ENCODE measurements around the gene ATG9A.
A peak's percentile ranks its signal among the peaks of the same experiment; 100 is the strongest.

Gene ATG9A

DNA sequence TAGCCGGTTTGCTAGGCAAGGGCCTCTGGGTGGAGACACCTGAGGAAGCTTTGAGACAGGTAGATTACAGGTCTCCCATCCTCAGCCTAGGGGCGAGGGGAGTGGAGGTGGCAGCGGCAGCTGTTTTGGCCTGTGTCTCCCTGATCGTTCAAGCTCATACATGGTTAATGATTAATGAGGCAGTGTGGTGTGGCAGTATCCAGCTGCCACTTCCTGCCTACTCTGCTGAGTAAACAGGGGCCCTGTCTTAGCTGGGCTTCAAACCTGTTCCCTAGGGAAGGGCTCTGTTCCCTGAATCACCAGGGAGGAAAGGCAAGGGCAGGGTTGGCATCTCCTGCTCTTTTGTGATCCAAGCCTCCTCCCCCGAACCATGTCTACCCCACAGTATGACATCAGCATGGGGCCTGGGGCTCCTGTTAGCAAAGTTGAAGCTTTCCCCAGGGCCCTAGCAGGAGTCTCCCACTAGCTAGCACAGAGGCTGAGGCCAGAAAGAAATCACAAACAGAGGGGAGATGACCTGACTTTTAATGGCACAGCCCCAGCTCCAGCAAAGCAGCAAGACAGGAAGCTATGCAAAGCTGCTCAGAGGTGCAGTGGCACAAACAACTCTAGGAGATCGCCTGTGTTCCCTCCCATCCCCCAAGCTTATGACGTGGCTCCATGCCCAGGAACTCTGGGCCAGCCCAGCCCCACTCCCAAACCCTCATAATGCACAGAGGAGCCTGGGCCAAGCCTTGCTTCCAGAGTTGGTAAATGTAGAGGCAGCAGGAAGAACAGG is 20.0 kb upstream of the ATG9A start:
- H3K27me3 ChIP-seq = peaks cover 0 to 20% (median 14%) of the 10 kb centered on the region in 11 experiments; a peak in 10 of 22 replicates
- H4K20me1 ChIP-seq = peaks cover 0 to 33% (median 0%) of the 10 kb centered on the region in 11 experiments; a peak in 3 of 22 replicates
- H3K4me3 ChIP-seq = peak overlapping the region; percentile 7 to 59 (median 34); a peak in 16 of 20 replicates
- peak overlapping the region; percentile 91 to 100 (median 99) for H3K4me2 ChIP-seq
- peaks cover 82 to 97% (median 96%) of the 10 kb centered on the region in 10 experiments for H3K4me1 ChIP-seq
- no peak for TF ChIP-seq Cebpa-rat (IDR thresholded peaks at IDR 0.05)
- H3K9ac ChIP-seq = peak overlapping the region; percentile 52 to 76 (median 70)
- H3K36me3 ChIP-seq = peaks cover 0 to 36% (median 14%) of the 10 kb centered on the region in 11 experiments; a peak in 9 of 22 replicates
- peak overlapping the region; percentile 60 to 95 (median 85) for H3K27ac ChIP-seq
- H3K9me3 ChIP-seq (replicated peaks in 1 of 11) = no peaks in the 10 kb centered on the region

DNA sequence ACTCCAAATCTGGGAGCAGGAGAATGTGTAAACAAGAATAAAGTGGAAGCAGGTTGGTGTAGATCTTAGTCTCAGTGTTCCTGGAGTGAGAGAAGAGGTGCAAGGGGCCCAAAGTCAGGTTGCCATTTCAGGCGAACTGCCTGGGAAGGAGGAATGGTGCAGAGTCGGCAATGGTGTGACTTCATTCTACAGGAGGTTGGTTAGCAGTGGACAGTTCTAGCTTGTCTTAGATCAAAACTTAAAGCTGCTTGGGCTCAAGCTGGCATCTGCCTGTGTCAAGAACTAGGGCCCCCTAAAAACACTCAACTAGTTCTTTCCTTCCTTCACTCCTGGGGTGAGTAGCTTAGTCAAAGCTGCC is 19.4 kb upstream of the ATG9A start:
- Histone ChIP-seq H3K4me3 (peak overlapping the region in 9 of 10 experiments; percentile 0 to 59 (median 38); a peak in 13 of 20 replicates), H3K27ac (peak overlapping the region; percentile 60 to 95 (median 85)), H3K9ac (peak overlapping the region; percentile 52 to 76 (median 70)), H3K27me3 (peaks cover 0 to 20% (median 14%) of the 10 kb centered on the region in 11 experiments; a peak in 10 of 22 replicates), H3K4me1 (peaks cover 85 to 94% (median 93%) of the 10 kb centered on the region in 10 experiments), H4K20me1 (peaks cover 0 to 27% (median 0%) of the 10 kb centered on the region in 11 experiments; a peak in 2 of 22 replicates), H3K4me2 (peak overlapping the region; percentile 91 to 100 (median 99)), H3K9me3 (replicated peaks in 1 of 11) (no peaks in the 10 kb centered on the region), H3K36me3 (peaks cover 0 to 36% (median 14%) of the 10 kb centered on the region in 11 experiments; a peak in 9 of 22 replicates)
- TF ChIP-seq Cebpa-rat (IDR thresholded peaks at IDR 0.05) = no peak

DNA sequence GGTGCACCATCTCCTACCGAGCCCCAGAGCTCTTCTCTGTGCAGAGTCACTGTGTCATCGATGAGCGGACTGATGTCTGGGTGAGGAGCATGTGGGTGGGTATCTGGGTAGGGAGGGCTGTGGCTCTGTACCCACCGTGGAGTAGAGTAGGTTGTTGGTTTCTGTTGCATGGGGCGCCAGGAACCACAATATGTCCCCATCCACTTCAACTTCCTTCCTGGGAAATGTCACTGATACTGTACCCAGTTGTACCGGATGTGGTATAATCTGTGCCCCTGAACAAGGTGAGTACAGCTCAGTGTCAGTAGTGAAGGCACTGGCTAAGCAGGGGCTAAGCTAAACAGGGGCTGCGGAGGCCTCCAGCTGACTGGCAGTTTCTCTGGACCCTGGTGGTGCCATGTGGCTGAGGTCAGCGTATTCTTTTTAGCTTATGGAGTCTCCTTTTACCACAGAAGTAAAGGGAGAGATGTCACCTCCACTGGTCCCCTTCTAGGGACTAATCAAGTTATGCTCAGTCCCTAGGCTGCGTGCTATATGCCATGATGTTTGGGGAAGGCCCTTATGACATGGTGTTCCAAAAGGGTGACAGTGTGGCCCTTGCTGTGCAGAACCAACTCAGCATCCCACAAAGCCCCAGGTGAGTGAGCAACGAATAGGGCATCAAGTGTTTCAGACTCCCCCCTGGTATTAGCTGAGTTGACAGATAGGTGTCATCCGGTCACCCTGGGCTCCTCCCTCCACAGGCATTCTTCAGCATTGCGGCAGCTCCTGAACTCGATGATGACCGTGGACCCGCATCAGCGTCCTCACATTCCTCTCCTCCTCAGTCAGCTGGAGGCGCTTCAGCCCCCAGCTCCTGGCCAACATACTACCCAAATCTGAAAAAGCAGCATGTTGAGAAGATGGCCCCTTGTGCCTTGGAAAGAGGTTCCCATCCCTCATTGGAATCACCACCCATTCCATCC is 18.5 kb upstream of the ATG9A start:
- Histone ChIP-seq H3K4me3 (peak overlapping the region in 4 of 10 experiments; percentile 6 to 93 (median 36); a peak in 5 of 20 replicates), H3K4me1 (peaks cover 82 to 85% (median 84%) of the 10 kb centered on the region in 10 experiments), H3K4me2 (peak overlapping the region; percentile 91 to 100 (median 99)), H4K20me1 (peaks cover 0 to 23% (median 0%) of the 10 kb centered on the region in 11 experiments; a peak in 2 of 22 replicates), H3K9me3 (replicated peaks in 1 of 11) (no peaks in the 10 kb centered on the region), H3K36me3 (peaks cover 0 to 36% (median 14%) of the 10 kb centered on the region in 11 experiments; a peak in 9 of 22 replicates), H3K9ac (peak overlapping the region in 4 of 11 experiments; percentile 10 to 70 (median 33); a peak in 4 of 22 replicates), H3K27ac (peak overlapping the region in 9 of 11 experiments; percentile 17 to 95 (median 67); a peak in 14 of 22 replicates), H3K27me3 (peaks cover 0 to 13% (median 9%) of the 10 kb centered on the region in 11 experiments; a peak in 10 of 22 replicates)
- no peak for TF ChIP-seq Cebpa-rat (IDR thresholded peaks at IDR 0.05)

DNA sequence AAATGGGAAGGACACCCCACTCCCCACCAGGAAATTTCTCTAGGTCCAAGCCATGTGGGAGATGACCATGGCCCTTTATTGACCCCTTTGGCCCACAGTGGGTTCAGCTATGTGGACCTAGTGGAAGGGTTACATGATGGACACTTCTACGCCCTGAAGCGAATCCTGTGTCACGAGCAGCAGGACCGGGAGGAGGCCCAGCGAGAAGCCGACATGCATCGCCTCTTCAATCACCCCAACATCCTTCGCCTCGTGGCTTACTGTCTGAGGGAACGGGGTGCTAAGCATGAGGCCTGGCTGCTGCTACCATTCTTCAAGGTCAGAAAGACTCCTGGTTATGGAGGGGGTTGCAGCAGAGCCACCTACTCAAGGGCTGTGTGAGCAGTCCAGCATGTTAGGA is 17.1 kb upstream of the ATG9A start:
- Histone ChIP-seq H3K36me3 (peaks cover 0 to 36% (median 14%) of the 10 kb centered on the region in 11 experiments; a peak in 9 of 22 replicates), H3K27ac (peak overlapping the region in 5 of 11 experiments; percentile 15 to 95 (median 93); a peak in 7 of 22 replicates), H3K27me3 (no peaks in the 10 kb centered on the region; a peak in 1 of 22 replicates), H3K4me2 (peak overlapping the region; percentile 91 to 100 (median 99)), H3K9ac (peak overlapping the region in 3 of 11 experiments; percentile 3 to 86 (median 21); a peak in 3 of 22 replicates), H3K4me1 (peaks cover 68 to 71% (median 70%) of the 10 kb centered on the region in 10 experiments), H3K9me3 (replicated peaks in 1 of 11) (no peaks in the 10 kb centered on the region), H4K20me1 (peaks cover 0 to 19% (median 0%) of the 10 kb centered on the region in 11 experiments; a peak in 2 of 22 replicates), H3K4me3 (peak overlapping the region in 9 of 10 experiments; percentile 7 to 93 (median 84); a peak in 9 of 20 replicates)
- TF ChIP-seq Cebpa-rat (IDR thresholded peaks at IDR 0.05) = no peak

DNA sequence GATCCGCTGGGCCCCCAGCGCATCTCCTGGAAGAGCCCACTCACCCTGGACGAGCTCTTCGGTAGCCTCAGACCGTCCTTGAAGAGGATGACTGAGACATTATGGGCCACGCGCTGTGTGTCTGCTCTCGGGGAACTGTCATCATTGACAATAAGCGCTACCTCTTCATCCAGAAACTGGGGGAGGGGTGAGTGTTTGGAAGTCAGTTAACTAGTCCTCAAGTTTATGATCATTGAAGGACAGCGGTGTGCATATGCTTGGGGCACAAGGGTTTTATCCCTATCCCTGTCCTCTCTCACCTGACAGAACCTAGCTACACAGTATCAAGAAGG is 16.4 kb upstream of the ATG9A start:
- Histone ChIP-seq H3K36me3 (peaks cover 0 to 30% (median 7%) of the 10 kb centered on the region in 11 experiments; a peak in 9 of 22 replicates), H3K4me2 (peak overlapping the region; percentile 91 to 100 (median 99)), H3K9ac (peak overlapping the region; percentile 86 to 94 (median 90)), H3K27me3 (no peaks in the 10 kb centered on the region), H3K4me3 (peak overlapping the region; percentile 73 to 93 (median 83)), H3K4me1 (peaks cover 61 to 64% (median 63%) of the 10 kb centered on the region in 10 experiments), H3K9me3 (replicated peaks in 1 of 11) (no peaks in the 10 kb centered on the region), H3K27ac (peak overlapping the region; percentile 83 to 95 (median 91)), H4K20me1 (peaks cover 0 to 15% (median 0%) of the 10 kb centered on the region in 11 experiments; a peak in 2 of 22 replicates)
- no peak for TF ChIP-seq Cebpa-rat (IDR thresholded peaks at IDR 0.05)

DNA sequence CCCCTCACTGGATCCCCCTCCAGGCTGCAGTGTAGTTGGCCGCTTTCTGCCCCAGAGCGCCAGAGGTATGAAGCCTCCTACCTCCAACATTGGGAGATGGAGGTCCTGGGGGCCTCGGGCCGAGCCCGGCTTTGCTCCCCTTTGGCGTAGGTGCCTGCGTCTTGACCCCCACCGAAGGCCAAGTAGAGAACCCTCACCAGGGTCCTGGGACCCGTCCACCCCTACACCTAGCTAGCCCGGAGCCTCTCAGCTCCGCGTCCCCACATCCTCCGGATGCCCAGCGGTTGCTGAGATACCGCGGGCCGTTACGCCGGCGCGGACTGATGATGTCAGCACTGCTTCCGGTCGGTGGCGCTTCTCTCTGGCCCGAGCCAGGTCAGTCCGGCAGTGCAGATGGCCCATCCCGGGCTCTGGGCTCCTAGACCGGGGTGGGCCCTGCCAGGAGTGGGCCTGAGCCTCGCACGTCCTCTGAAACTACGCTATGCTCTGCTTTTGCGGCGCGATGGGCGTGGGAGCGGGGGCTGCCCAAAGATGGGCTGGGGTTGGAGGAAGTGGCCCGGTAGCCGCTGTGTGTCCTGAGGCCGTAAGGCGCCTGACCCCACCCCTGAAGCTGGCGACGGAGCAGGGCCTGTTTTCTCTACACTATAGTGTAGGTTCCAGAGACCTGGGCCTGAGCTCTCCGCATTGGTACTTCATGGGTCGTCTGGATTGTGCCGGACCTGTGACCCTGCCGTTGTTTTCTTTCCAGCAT is 15.9 kb upstream of the ATG9A start, which contains the start of the genes GLB1L and STK16:
TSS of gene GLB1L (minus strand) at position 297 of the 751 bp plus-strand sequence. CDS start 1,871 bp downstream, outside the sequence.
TSS of gene STK16 (plus strand) at position 332 of the 751 bp plus-strand sequence. CDS start 521 bp downstream, outside the sequence.
- Histone ChIP-seq H3K9ac (peak within 1 kb of the TSS; percentile 86 to 94 (median 90)), H3K4me1 (peaks cover 55 to 59% (median 58%) of the 10 kb centered on the region in 10 experiments), H3K4me2 (peak within 1 kb of the TSS; percentile 91 to 100 (median 99)), H3K9me3 (replicated peaks in 1 of 11) (no peaks in the 10 kb centered on the region), H3K27me3 (no peaks in the 10 kb centered on the region), H4K20me1 (peaks cover 0 to 15% (median 0%) of the 10 kb centered on the region in 11 experiments; a peak in 2 of 22 replicates), H3K4me3 (peak within 1 kb of the TSS; percentile 73 to 93 (median 83)), H3K36me3 (peaks cover 0 to 25% (median 3%) of the 10 kb centered on the region in 11 experiments; a peak in 9 of 22 replicates), H3K27ac (peak within 1 kb of the TSS; percentile 83 to 95 (median 91))
- no peak for TF ChIP-seq Cebpa-rat (IDR thresholded peaks at IDR 0.05)

DNA sequence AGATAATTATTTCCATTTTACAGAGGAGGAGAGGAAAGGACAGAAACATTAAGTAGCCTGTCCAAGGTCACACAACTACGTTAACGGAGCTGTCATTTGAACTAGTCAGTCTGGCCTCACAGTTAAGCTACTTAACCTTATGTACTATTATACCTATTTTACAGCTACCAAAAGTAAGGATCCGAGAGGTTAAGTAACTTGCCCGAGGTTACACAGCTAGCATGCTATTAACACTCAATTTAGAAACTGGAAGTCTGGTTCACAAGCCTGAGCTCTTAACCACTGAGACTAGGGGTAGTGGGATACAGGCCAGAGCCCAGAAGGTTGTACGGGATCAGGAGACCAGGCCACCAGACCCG is 15.3 kb upstream of the ATG9A start:
- H3K4me1 ChIP-seq = peaks cover 50 to 54% (median 52%) of the 10 kb centered on the region in 10 experiments
- peak overlapping the region; percentile 91 to 100 (median 99) for H3K4me2 ChIP-seq
- peak overlapping the region; percentile 83 to 95 (median 91); a peak in 21 of 22 replicates for H3K27ac ChIP-seq
- H4K20me1 ChIP-seq = peaks cover 0 to 12% (median 0%) of the 10 kb centered on the region in 11 experiments; a peak in 2 of 22 replicates
- peaks cover 0 to 24% (median 3%) of the 10 kb centered on the region in 11 experiments; a peak in 7 of 22 replicates for H3K36me3 ChIP-seq
- no peak for TF ChIP-seq Cebpa-rat (IDR thresholded peaks at IDR 0.05)
- H3K4me3 ChIP-seq = peak overlapping the region; percentile 73 to 93 (median 83)
- no peaks in the 10 kb centered on the region for H3K27me3 ChIP-seq
- H3K9ac ChIP-seq = peak overlapping the region; percentile 86 to 94 (median 90)
- no peaks in the 10 kb centered on the region for H3K9me3 ChIP-seq (replicated peaks in 1 of 11)
